GM19455 (cell line): Measurements from ENCODE around the gene RAB22A.

Source experiments
- ATAC-seq: cut with Tn5 transposase; IDR thresholded peaks from one replicate; pipeline ENCODE4 v1.9.1; 2021; ENCODE audit not compliant: unreplicated experiment

RAB22A gene

GRCh38 chr20:58300321-58300720 is 9.2 kb upstream of the RAB22A start:
- no peak for ATAC-seq

DNA sequence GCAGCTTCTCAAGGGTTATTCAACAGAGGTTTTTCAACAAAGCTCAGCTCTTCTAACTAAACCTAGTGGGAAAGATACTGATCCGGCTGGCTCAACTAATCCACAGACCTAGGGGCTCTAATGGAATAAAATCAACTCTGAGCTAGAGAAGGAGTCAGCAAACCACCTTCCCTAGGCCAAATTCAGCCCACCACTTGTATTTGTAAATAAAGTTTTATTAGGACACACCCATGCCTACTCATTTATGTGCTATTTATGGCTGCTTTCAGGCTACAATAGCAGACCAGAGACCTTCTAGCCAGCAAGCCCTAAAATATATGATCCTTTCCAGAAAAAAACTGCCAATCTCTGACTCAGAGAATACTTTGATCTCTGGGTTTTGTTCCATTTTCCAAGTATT is 6.0 kb upstream of the RAB22A start:
- ATAC-seq: no peak

GRCh38 chr20:58305061-58305460 is 4.5 kb upstream of the RAB22A start:
- no peak for ATAC-seq

GRCh38 chr20:58306421-58307261 is 2.9 kb upstream of the RAB22A start:
- ATAC-seq: no peak

- no peak for ATAC-seq
These were observed 2.2 kb upstream of the RAB22A start for GRCh38 chr20:58307270-58307669.

GRCh38 chr20:58308290-58308679 is 1.2 kb upstream of the RAB22A start:
- no peak for ATAC-seq

- peak; percentile 53 for ATAC-seq
These were observed 611 bp upstream of the RAB22A start for GRCh38 chr20:58308680-58309527.

GRCh38 chr20:58310291-58310782 is 822 bp downstream of the RAB22A start:
- ATAC-seq: no peak

DNA sequence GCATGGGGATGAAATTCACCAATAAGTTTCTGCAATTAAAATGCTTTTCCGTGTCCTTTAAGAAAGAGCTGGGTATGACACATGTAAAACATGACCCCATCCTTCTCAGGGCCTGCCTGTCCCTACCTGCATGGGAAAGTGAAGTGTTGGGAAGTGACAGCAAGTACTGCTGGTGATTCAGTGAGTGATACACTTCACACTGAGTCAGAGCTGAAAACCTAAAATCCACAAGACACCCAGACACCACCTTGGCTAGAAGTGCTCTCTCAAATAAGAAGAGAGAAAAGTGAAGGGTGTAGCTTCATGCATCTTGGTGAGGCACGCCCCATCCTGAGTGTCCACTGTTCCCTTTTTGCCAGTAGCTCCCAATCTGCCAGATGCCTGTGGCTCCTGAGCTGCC is 3.3 kb downstream of the RAB22A start:
- ATAC-seq: no peak

DNA sequence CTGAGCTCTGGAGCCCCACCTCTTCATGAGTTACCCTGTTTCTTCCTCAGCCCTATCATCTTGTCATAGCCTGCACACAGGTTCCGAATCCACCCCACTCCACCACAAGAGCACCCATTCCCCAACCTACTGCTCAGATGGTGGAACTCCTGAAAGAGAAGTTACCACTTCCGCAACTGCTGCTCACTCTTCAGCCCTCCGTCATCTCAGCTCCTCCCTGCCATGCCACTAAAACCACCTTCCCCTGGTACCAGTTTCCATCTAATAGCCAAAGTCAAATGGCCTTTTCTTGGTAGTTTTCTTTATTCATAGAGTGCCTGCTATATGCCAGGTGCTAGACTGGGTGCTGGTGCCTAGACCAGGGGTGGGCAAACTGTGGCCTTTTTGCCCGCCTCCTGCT is 3.9 kb downstream of the RAB22A start:
- no peak for ATAC-seq

- no peak for ATAC-seq
These were observed 11.7 kb downstream of the RAB22A start for GRCh38 chr20:58321205-58321604.

- no peak for ATAC-seq
These were observed 12.6 kb downstream of the RAB22A start for GRCh38 chr20:58322083-58322482.

GRCh38 chr20:58325912-58326311 is 16.4 kb downstream of the RAB22A start:
- ATAC-seq: no peak

- no peak for ATAC-seq
These were observed 17.7 kb downstream of the RAB22A start for GRCh38 chr20:58327211-58327610.

- no peak for ATAC-seq
These were observed 19.3 kb downstream of the RAB22A start for GRCh38 chr20:58328836-58329235.

DNA sequence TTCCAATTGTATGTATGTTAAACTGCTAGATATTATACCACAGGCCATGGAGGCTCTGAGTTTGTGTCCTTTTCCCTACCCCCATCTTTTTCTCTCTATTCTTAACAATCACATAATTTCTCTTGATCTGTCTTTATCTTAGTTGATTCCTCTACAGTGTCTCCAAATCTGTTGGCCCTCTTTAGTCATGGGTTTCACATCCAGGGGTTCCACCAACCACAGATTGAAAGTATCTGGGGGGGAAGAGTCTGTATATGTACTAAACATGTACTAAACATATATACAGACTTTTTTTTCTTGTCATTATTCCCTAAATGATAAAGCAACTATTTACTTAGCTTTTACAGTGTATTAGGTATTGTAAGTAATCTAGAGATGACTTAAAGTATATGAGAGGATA is 20.2 kb downstream of the RAB22A start:
- no peak for ATAC-seq

DNA sequence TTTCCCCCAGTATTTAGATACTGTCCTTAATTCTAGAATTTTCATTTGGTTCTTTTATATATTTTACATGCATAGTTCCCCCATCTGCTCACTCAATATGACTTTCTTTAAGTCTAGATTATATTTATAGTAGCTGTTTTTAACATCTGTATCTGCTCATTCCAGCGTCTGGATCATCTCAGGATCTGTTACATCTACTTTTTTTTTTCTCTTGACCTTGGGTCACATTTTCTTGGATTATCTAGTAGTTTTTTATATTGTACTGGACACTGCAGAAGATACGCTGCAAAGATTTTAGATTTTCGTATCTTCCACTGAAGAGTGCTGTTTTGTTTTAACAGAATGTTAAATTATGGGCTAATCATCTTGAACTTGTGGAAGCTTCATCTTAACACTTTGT is 20.7 kb downstream of the RAB22A start:
- ATAC-seq: no peak

GRCh38 chr20:58330687-58331086 is 21.2 kb downstream of the RAB22A start:
- ATAC-seq: no peak

- ATAC-seq: no peak
These were observed 22.5 kb downstream of the RAB22A start for GRCh38 chr20:58331961-58332551.

GRCh38 chr20:58339741-58340140 is 30.2 kb downstream of the RAB22A start:
- ATAC-seq: no peak

DNA sequence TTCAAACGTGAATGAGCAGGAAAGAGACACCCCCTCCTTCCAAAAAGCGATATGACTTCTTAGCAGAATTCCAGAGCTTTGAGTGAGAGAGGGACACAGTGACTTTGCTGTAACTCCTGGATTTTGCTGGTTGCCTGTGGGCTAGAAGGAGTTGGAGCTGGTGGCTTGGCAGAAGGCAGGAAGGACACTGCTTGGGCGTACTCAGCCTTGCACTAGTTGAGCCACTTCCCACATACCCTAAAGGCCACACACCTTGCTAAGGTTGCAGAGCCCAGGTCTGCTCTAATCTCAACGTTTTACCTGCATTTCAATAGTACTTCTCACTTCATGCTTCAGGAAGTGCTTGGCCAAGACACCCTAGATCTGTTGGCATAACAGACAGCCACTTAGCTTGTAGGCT is 30.6 kb downstream of the RAB22A start:
- ATAC-seq: no peak

GRCh38 chr20:58340853-58341252 is 31.3 kb downstream of the RAB22A start:
- ATAC-seq: no peak
